ENCODE data around the gene ESYT3.

Gene ESYT3

DNA sequence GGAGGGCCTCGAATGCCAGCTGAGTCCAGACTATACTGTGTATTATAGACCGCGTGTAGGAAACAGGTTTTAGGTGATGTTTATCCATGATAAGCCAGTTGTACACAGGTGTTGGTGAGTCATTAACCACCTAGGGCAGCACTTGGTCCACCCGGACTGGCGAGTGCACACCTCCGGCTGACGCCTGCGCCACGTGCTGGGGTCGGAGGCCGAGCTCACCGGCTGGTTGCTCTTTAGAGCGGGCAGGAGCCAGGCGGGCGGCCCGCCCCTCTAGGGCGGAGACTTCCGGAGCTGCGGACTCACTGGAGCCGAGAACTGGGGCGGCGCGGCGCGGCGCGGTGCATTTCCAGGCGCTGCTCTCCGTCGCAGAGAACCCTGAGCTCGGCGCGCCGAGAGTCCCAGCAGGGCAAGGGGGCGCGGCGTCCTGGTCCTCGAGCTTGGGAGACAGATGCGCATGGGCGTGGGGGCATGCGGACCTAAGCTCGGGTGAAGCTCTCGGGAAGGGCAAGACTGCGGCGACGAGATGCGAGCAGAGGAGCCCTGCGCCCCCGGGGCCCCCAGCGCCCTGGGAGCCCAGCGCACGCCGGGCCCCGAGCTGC lies at the start of gene ESYT3:
ESYT3 (plus strand) TSS at position 341 of the 599 bp plus-strand sequence; CDS start at position 524, 183 bp downstream.
- no peak for DNase-seq (ENCODE audit: low spot score)

DNA sequence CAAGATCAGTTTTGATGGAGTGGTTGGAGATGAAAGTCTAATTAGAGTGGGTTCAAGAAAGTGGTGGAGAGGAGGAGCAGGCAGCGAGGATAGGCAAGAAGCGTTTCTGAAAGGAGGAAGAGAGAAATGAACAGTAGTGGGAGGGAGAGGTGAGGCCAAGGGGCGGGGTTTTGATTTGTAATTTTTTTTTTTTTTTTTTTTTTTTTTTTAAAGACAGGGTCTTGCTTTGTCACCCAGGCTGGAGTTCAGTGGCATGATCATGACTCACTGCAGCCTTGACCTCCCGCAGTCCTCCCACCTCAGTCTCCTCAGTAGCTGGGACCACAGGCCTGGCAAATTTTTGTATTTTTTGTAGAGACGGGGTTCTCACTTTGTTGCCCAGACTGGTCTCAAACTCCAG lies 49.4 kb upstream of the ESYT3 start:
- DNase-seq (ENCODE audit: low spot score): no peak

GRCh38 chr3:138389144-138389601 lies 45.2 kb upstream of the ESYT3 start:
- DNase-seq (ENCODE audit: low spot score): no peak

DNA sequence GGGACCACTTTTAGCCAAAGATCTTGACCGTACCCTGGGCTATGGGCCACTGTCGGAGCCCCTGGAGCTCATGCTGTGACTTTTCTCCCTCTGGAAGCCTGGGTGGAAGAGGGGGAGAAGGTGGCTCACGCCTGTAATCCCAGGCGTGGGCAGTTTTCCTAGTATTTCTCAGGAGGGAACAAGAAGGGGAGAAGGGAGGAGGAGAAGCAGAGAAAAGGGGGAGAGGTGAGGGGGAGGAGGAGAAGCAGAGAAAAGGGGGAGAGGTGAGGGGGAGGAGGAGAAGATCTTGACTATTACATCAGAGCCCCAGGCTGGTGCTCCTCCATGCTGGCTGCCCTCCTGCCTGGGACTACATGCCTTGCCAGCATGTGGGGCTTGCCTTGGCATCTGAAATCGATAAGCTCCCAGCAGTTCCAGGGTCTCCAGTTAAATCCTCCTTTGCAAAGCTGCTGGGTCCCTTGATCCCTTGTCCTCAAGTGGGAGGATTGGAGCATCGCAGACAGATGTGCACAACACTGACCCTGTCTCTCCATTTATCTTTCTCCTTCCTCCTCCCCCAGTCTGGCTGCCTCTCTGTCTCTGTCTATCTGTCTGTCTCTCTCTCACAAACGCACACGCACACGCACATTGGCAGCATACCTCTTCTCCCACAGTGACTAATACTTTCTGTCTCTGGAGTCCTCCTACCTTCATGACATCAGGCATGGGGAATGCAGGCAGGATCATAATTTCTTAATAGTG lies 44.4 kb upstream of the ESYT3 start:
- DNase-seq (ENCODE audit: low spot score): peak; percentile 19

DNA sequence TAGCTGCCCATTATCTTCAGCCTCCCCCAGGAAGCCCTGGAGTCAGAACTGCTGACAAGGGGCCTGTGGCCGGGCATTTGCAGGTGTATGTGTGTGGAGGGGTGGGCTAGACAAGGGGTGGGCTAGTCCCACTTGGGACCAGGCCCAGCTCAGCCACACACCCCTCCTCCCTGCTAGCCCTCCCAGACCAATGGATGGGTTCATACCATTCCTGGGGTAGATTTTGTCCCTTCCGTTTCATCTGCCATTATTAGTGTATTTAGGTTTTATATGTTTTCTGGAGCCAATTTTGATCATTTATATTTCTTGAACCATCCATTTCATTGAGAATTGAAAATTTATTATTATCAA lies 43.9 kb upstream of the ESYT3 start:
- DNase-seq (ENCODE audit: low spot score): no peak

DNA sequence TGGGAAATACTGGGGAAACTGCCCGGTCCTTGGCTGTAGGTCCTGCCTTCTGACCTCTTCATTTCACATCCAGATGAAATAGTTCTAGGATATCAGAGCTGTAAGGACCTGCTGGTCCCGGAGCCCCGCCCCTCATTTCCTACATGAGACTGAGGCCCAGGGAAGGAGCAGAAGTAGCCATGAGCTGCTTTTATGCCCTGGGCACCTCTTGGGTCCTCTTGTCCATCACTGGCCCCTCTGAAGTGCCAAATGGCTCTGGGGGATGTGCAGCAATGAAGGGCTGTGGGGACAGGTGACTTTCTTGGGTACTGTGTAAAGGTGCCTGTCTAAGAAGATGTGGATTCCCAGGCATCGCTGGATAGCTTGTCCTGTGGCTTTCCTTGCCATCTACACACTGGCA lies 40.3 kb upstream of the ESYT3 start:
- no peak for DNase-seq (ENCODE audit: low spot score)

GRCh38 chr3:138394686-138395085 lies 39.7 kb upstream of the ESYT3 start:
- no peak for DNase-seq (ENCODE audit: low spot score)

GRCh38 chr3:138395865-138396751 lies 38.3 kb upstream of the ESYT3 start:
- no peak for DNase-seq (ENCODE audit: low spot score)

- DNase-seq (ENCODE audit: low spot score): no peak
Observed at GRCh38 chr3:138396752-138397410, 37.5 kb upstream of the ESYT3 start.

- DNase-seq (ENCODE audit: low spot score): peak; percentile 2
Observed at GRCh38 chr3:138397983-138398382, 36.4 kb upstream of the ESYT3 start.

DNA sequence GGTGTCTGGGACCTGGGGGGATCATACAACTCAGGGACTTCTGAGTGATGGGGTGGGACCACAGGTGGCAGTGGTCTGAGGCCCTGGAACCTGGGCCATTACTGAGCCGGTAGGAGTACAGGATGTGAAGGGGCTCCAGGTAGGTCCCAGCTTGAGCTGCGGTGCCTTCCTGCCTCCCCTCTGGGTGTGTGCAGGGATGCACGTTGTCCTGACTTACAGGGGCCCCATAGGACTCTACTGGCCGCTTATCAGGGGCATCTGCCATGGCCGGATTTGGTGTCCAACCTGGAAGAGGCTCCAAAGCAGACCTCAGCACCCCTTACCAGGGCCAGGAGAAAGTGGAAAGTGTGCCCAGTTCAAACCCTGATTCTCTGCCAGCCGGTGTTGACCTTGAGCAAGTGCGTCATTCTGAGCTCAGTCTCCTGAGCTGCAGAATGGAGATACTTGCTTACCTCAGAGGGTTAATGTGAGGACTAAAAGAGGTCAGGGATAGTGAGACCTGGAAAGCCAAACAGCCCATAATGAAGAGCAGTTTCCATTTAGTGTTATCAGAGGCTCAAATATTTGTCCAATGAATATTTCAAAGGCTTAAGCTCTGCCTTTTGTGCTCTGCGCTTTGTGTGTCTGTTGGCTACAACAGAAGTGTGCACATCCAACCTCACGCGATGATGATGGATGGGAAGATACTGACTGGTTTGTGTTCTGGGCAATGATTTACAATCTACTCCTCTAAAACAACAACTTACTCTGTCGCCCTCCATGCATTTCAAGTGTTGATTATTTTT lies 35.4 kb upstream of the ESYT3 start:
- DNase-seq (ENCODE audit: low spot score): no peak

- no peak for DNase-seq (ENCODE audit: low spot score)
Observed at GRCh38 chr3:138399766-138400165, 34.6 kb upstream of the ESYT3 start.

DNA sequence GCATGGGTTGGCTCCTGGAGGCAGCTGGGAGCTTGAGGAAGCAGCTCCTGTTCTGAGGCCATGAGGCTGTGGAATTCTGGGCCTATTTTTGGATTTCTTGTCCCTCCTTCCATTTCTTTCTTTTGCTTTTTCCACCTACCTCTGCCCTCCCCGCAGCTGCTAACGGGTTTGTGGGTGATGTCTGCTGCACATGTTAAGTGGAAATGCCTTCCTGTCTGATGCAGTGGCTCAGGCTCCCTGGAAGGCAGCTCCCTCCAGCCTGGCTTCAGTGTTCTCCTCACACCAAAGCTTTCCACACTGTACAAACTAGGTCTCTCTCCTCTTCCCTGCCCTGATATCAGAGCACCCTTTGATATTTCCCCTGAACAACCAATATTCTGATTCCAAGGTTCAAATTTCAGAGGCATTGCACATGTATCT lies 33.8 kb upstream of the ESYT3 start:
- no peak for DNase-seq (ENCODE audit: low spot score)

- no peak for DNase-seq (ENCODE audit: low spot score)
Observed at GRCh38 chr3:138401834-138402233, 32.6 kb upstream of the ESYT3 start.

DNA sequence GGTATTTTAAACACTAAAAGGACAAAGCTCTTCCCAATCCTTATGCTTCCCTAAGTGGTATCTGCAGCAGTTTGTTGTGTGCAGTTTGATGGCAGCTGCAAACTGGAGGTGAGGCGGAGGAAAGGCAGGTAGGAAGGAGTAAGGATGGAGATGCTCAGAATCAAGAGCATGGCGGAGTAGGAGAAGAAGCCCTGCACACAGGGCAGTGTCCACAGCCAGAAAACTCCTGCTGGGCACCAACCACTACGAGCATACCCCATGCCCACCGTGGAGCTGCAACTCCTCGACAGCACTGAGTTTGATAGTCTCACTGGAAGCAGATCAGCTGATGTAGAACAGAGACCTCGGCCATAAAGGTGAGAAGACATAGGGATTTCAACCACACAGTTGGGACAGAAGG lies 30.3 kb upstream of the ESYT3 start:
- DNase-seq (ENCODE audit: low spot score): no peak

DNA sequence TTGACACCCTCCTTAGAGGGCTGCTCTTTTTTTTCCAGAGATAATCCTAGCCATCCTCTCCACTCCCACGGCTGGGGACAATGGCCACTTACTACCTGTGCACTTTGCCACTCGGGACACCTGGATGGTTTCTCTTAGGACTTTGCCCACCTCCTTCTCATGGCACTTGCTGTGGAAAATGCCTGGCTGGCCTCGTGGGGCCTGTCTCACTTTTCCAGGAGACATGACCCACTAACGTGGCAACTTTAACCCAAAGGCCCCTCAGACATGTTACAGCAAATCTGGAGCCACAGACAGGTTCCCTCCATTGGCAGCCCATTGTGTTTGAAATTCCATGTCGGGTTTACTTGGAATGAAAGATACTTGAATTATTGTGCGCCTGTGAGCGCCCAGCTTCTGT lies 29.4 kb upstream of the ESYT3 start:
- DNase-seq (ENCODE audit: low spot score): no peak

DNA sequence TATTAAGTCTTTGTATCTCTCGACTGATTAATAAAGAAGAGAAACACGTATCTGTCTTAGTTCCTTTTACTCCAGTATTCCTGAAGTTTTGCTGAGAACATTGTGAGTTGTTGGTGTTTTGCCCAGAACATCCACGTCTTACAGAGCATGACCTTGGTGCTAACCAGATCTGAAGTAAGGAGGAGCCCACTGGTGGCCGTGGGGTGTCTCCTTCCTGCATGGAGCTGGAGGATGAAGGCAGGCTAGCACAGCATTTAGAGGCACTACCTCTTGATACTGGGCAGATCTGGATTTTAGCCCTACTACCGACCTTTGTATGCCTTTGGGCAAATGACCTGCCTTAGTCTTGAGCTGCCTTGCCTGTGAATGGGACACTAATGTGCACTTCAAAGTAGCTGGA lies 28.9 kb upstream of the ESYT3 start:
- no peak for DNase-seq (ENCODE audit: low spot score)

GRCh38 chr3:138406606-138407005 lies 27.8 kb upstream of the ESYT3 start:
- no peak for DNase-seq (ENCODE audit: low spot score)

DNA sequence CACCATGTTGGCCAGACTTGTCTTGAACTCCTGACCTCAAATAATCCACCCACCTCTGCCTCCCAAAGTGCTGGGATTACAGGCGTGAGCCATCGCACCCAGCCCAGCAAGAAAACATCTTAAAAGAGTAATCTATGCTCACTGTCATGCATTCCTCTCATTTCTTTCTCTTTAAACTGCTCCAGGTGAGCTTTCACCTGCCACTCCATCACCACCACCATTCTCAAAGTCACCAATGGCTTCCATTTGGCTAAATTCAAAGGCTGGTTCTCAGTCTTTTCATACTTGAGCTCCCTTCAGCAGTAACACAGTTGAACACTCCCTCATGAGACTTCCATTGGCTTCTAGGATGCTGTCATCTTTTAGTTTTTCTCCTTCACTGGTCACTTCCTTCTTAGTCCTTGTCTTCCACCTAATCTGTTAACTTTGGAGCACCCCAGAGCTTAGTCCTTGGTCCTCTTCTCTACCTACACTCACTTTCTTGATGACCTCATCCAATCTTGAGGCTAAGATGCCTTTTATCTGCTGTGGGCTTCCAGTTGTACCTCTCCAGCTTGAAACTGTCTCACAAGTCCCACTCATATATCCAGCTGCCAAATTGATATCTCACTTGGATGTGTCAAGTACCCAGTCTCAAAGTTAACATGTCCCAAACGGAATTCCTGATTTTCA lies 27.0 kb upstream of the ESYT3 start:
- DNase-seq (ENCODE audit: low spot score): no peak

GRCh38 chr3:138408751-138409570 lies 25.5 kb upstream of the ESYT3 start:
- DNase-seq (ENCODE audit: low spot score): no peak
